GM12872 (cell line): Measurements from ENCODE around the gene OGDH.

Experiments used
- TF ChIP-seq, protein P1 (sequence below): IDR thresholded peaks from 3 replicates; pipeline ENCODE4 v1.5.1; 2011; ENCODE audit warnings: low read depth, mild to moderate bottlenecking, low read length, moderate library complexity; ENCODE audit not compliant: insufficient read depth

Gene OGDH

DNA sequence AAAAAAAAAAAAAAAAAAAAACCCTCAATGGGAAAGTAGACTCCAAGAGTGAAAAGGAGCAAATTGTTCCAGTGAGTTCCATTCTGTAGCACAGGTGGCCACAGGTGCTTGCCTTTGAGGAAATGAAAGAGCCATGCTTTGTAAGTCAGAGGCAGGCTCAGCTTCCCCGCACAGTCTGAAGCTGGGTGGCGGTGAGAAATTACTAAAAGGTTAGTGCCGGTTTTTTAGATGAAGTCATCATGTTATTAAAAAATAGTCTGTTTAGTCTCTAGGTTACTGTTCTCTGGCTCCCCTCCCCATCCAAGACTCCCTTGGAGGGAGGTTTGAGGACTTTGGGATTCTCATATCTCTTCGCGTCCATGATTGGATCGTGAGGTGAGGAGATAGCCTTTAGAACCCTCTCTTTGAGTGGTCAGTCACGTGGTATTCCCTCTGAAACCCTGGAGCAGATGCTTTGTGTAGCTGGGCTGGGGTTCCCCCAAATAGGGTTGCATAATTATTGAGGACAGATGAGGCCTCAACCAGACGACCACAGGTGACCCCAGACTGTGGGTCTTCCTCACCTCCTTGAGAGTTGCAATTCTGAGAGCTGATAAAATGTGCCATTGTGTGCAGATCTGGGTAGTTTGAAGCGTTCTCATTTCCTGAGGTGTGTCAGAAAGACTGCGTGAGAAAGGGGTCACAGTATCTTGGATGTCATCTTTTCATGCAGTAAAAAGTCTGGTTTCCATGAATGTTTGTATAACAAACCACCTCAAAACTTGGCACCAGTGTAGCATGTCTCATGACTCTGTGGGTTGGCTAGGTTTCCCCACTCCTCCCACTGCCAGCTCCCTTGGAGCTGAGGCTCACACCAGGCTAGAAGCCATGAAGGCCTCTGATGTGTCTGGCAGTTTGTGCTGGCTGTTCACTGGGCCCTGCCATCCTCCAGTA, 27.1 kb downstream of the OGDH start:
- TF ChIP-seq, protein P1, sequence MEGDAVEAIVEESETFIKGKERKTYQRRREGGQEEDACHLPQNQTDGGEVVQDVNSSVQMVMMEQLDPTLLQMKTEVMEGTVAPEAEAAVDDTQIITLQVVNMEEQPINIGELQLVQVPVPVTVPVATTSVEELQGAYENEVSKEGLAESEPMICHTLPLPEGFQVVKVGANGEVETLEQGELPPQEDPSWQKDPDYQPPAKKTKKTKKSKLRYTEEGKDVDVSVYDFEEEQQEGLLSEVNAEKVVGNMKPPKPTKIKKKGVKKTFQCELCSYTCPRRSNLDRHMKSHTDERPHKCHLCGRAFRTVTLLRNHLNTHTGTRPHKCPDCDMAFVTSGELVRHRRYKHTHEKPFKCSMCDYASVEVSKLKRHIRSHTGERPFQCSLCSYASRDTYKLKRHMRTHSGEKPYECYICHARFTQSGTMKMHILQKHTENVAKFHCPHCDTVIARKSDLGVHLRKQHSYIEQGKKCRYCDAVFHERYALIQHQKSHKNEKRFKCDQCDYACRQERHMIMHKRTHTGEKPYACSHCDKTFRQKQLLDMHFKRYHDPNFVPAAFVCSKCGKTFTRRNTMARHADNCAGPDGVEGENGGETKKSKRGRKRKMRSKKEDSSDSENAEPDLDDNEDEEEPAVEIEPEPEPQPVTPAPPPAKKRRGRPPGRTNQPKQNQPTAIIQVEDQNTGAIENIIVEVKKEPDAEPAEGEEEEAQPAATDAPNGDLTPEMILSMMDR: no peak

DNA sequence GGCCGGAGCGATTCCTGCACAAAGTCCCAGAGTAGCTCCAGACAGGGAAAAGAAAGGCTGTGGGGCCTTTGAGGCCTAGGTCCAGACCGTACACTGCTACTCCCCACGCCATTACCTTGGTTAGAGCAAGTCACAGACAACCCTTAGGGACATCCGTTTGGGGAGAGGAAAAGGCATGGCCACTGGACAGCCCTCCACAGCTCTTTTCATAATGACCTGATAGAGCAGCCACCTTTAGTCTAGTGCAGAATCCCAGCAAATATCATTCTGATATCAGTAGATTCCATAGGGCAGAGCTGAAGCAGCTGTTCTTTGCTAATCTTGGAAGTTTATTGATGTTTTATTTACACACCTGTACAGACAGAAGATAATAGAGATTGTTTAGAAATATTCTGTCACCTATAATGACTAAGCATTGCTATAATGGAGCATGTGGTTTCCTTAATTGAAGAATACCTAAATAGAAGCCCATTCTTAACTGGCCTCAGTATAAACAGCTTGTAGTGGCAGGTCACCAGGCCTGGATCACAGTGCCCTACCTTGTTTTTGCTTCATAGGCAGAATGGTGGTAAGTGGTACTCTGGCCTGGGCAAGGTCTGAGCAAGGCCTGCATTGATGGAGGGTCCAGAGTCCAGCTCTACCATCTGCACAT, 27.9 kb downstream of the OGDH start:
- TF ChIP-seq, protein P1: no peak

DNA sequence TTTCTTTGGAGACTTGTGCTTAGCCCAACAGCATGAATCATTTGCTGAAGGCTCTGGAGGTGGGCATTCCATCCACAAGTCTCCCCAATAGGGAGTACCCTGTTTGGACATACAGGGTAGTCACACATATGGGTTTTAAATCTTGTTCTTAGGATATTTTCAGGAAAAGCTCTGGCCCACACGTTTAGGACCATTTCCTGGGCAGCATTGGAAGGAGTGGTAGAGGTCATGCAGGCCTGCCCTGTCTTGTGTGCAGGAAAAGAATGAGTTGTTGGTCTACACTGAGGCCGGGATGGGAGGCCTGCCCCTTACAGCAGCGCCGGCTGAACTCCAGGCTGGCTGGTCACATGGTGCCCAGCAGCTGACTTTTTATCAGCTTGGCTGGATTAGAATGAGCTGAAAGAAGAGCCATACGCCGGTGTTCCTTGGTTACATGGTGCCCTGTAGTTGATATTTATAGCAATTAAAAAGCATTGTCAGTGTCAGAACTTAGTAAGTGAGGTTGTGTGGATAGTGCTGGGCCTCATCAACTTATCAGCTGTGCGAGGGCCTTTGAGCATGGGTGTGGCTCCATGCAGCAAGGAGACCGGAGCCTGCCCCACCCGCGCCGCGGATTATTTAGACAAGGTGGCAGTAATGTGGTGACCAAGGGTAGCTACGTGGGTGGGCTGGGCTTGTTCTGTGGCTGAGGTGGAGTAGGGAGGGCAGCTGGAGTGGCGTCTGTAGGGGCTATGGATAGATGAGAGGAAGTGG, 28.6 kb downstream of the OGDH start:
- TF ChIP-seq, protein P1: no peak

DNA sequence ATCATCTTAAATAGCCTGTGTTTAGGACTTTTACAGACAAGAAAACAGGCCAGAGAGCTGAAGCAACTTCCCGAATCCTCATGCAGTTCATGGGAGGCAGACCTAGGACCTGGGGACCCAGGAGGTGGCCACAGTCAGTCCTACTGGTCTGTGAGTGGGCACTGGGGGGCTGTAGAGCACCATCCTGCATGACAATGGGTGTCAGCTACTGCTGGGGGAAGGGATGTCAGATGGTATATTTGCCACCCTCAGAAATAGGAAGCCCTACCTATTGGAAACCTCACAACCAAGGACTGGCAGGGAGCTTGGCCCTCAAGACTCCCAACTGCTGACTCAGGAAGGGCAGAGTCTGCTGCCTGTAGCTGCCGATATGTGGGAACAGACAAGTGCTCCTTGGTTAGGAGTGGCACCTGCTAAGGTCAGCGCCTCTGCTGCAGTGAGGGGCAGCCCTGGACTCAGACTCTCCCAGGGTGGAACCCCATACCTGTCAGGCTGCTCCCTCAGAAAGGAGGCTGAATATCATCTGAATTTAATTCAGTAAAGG, 29.7 kb downstream of the OGDH start:
- TF ChIP-seq, protein P1: no peak

DNA sequence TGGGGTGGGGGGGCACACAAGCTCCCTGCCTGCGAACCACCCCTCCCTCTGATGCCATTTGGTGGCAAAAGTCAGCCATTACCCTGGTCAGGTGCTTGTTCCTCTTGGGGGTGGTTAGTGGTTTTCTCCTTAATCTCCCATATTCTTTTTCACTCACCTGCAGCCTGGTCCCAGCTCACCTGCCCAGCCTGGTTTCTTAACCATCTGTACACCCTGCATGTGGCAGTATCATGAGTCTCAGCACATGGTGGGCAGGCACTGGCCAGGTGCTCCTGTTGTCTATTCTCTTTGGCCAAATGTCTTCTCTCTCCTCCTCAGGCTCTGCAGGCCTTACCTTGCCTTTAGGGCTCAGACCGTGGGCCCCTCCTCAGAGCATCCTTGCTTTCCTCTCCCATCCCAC, 30.5 kb downstream of the OGDH start:
- TF ChIP-seq, protein P1: no peak

DNA sequence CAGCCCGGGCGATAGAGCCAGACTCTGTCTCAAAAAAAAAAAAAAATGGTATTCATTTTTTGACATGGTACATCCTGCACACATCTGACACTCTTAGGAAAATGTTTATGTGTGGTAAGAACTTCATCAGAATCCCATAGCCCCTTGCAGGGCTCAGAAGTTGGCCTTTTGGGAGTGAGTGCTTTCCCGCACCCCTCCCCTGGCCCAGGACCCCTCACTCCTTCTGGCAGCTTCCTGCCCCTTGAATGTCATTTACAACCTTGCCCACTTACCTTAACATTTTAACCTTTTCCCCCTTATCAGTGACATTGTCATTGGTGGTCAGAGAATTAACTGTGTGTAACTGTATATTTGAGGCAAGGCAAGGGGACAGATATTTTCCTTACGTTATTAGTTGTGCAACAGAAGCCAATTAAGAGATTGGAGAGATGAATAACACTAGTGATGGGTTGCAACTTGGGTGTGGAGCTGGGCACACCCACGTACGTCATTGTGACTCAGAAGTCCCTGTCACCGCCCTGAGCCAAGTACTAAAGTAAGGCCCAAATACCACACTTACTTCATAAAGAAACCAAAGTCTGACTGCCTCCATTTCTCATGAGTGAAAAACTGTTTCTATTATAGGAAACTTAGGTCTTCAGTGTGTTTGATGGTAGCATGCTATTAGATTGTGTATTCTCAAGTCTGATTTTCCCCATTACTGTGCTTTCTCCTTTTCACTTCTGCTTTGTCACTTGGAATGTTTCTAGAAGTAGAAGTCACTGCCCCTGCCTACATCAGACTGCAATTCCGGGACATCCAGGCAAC, 31.6 kb downstream of the OGDH start:
- TF ChIP-seq, protein P1: no peak
